HG03354 (cell line): ENCODE measurements around the gene CITED1.
"Not testable (repeated sequence)": the region's sequence is repeated elsewhere in the genome, so short reads cannot be mapped to it uniquely, and the experiment has no call there.

Experiments used
- ATAC-seq: cut with Tn5 transposase; IDR thresholded peaks from one replicate; pipeline ENCODE4 v1.9.1; 2021; ENCODE audit warnings: mild to moderate bottlenecking; ENCODE audit not compliant: unreplicated experiment, poor library complexity, severe bottlenecking

CITED1 gene, protein sequence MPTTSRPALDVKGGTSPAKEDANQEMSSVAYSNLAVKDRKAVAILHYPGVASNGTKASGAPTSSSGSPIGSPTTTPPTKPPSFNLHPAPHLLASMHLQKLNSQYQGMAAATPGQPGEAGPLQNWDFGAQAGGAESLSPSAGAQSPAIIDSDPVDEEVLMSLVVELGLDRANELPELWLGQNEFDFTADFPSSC

DNA sequence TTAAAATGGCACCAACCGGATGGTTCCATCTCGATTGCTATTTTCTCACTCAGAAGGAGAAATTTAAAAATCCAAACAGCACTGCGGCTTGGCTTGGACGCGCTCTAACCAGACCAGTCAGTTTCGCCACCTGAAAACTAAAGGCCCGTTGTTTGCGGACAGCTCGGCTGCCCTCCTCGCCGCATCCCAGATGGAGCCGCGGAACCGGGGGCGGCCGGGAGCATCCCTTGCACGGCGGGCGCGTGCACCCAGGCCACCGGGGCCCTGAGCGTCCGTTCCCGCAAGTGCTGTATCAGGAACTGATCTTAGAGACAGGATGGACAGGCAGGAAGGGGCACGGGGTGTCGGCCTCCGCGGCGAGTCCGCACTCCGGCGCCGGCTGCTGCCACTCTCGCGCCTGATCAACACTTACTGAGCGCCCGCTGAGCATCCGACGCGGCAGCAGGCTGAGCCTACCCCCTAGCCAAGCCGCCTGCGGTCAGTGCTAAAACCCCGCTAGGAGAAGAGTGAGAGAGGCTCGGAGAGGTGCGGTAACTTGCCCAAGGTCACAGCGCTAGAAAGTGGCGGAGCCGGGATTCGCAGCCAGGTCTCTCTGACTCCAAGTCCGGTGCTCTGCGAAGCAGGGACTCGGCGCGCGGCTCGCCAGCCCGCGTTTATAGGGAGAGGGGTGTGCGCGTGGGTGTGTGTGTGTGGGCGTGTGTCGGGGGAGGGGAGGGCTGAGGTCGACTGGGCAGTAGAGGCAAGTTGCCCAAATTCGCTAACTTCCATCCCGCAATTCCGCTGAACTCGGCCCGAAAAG lies at the start of gene CITED1:
TSS of gene CITED1 (minus strand) at position 629 of the 799 bp plus-strand sequence. CDS start 3,045 bp downstream, outside the sequence.
- ATAC-seq = no peak

DNA sequence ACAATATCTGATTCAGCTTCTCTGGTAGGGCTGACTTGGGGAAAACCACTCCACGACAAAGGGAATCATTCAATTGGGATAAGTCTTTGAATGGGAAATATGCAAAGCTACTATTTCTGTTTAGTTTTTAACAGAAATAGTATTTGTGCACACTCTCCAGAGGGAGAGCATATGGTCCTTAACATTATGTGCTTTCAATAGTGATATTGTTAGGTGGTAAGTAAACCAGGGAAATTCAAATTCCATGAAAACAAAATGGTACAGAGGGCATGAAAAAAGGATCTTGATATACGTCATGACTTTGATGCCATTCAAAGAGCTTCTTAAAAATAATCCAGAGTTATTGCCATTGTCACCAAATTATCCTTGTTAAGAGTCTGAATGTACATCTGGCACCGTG lies 47.1 kb upstream of the CITED1 start:
- ATAC-seq = no peak

DNA sequence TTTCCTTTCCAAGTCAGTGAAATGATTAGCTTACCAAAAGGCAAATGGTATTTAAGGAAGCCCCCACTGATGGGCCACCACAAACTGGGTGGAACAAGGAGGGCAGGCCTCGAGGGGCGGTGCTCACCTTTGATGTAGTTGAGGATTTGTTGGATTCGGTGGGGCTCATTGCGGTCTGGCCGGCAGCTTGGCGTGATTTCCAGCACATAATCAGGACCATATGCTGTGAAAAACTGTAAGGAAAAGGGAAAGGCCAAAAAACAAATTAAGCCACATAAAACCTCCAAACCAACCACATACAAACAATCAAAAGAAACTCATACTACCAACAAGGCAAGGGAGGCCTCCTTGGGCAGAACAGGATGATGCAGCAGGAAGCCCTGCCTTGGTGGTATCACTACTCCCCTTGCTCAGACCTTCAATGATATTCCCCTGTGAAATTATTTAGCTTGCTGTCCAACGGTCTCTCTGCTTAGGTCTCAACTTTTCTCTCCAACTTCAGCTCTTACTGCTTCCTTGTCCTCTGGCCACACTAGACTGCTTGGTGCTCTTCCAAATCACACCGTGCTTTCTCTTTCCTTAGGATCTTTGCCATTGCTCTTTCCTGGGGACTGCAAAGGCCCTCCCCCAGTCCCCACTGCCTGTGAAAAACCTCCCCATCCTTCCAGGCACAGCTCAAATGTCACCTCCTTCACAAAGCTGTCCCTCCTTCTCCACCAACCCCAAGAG lies 46.1 kb upstream of the CITED1 start:
- ATAC-seq = no peak

DNA sequence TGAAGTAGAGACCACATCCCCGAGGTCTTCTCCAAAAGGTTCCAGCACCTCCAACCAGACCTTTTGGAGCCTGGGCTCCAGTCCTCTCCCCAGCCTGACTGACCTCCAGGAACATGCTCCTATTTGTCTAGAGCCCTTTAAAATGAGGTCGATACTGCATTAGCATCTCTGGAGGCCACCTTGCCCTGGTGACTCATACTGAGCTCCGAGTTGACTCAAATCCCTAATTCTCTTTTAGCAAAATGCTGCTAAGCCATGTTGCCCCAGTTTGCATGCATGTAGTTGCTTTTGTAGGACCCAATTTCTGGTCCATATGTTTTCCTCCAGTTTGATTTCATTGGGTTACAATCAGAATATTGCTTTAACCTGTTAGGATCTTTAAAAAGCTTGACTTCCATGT lies 43.5 kb upstream of the CITED1 start:
- ATAC-seq = peak; percentile 84

DNA sequence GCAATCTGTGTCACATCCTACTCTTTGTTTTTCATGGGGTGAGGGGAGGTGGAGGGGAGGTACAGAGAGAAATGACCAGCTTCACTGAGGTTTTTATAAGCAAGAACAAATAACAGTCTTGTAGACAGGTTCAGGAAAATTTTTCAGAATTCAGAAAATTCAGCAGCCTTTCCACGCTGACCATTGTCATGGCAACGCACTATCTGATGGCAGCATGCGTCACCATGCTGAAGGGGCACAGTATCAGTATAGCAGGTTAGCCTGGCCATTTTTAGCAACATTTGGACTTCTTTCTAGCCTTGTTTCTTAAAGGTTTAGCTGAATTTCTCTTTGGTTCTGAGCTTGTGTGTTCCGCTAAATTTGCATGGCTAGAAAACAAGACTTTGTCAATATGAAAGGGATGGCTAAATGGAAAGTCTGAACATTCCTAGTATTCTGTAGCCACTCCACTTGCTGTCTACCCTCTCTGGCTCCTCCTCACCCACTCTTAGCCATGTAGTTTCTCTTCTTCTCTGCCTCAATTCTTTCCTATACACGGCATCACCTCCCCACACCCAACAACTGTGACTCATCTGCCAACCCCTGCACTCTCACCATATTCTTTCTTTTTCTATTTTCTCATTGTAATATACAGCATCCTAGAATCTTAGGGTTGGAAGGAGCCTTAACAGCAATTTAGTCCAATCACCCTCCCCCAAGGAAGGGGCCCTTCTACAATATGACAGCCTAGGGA lies 42.7 kb upstream of the CITED1 start:
- no peak for ATAC-seq

DNA sequence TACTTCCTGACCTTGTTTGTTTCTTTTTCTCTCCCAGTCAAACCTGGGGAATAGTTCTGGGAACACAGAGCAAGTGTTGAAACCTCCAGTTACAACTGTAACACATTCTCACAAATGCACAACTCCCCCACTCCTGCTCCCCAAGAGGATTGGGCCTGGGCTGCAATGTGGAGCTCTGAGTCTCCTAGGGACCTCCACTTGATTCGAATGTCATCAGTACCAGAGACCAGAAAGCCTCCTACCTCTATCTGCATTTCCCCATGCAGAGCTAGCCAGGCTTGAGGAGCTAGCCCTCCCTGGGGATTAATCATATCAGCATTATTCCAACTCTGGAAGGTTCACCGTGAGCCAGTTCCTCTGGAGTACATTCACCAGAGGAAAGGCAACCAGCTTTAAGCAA lies 41.7 kb upstream of the CITED1 start:
- no peak for ATAC-seq

DNA sequence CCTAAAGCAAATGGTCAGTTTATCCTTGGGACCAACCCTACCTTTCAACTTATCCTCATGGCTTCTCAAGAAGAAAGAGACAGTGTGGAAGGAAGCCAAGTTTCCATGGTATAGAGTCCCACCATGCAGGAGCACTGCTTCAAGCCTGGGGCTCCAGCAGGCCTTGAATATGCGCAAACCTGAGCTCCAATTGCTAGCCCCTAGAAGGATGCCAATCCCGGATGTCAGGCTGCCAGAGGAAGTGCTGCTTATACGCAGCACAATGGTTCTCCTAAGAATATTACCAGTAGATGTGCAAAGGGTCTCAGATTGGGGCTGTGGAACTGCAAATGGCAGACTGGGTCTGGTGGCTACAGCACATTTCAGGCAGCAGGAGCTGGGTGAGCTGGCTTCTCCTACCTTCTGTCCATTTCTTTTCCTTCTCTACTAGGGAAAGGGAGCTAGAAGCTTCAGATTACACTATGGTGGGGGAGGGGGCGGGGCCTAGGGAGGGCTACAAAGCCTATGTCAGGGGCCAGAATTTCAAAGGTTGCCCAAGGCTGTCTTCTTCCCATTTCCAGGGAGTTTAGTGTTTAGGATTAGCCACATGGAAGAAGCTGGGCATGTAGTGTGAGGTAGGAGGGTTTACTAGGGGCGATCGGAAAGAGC lies 40.7 kb upstream of the CITED1 start:
- ATAC-seq = no peak

DNA sequence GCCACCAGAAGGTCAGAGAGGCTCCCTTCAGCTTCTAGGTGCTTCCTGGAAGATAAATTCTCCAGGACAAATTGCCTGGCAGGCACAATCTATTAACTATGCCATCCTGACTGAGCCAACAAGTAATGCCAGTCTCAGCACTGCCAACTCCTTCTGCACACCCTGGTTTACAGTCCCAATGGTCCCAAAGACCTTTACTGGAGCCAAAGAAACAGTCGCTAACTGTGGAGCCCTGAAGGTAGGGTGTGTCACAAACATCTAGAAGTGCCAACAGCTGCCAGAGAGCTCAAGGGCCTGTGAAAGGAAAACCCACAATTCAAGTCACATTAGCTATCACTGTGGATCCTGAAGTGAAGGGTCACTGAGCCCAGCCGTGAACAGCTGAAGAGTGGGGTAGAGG lies 34.9 kb upstream of the CITED1 start:
- ATAC-seq = no peak

DNA sequence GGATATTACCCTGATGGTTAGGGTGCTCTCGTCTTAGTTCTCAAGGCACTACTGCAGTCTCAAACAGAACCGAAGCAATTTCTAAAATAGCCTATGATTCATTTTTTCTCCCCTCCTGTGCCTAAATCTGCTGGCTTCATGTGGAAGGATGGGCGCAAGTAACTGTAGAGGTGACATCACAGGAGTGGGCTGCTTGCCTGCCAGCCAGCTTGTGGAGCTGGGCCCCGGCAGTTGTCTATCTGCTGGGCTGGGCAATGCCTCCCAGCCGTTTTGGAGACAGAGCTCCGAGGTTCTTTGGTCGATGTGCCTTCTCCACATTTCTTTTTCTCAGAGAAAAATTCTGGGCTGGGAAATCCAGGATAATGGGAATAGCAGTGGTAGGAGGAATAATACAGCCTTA lies 34.3 kb upstream of the CITED1 start:
- no peak for ATAC-seq

DNA sequence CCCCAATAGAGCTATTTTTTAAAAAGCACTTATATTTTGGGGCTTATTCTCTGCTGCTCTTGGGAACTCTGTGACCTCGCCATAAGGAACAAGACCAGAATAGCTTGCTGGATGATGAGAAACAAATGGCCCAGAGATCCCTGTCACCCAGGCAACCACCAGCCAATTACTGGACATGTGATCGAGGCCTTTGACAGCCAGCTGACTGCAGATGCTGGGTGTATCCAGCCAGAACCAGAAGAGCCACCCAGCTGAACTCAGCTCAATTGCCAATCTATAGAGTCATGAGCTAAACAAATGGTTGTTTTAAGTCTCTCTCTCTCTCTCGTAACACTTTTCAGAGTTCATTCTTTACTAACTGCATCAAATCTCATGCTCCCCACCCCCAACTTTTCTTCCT lies 24.4 kb upstream of the CITED1 start:
- no peak for ATAC-seq

DNA sequence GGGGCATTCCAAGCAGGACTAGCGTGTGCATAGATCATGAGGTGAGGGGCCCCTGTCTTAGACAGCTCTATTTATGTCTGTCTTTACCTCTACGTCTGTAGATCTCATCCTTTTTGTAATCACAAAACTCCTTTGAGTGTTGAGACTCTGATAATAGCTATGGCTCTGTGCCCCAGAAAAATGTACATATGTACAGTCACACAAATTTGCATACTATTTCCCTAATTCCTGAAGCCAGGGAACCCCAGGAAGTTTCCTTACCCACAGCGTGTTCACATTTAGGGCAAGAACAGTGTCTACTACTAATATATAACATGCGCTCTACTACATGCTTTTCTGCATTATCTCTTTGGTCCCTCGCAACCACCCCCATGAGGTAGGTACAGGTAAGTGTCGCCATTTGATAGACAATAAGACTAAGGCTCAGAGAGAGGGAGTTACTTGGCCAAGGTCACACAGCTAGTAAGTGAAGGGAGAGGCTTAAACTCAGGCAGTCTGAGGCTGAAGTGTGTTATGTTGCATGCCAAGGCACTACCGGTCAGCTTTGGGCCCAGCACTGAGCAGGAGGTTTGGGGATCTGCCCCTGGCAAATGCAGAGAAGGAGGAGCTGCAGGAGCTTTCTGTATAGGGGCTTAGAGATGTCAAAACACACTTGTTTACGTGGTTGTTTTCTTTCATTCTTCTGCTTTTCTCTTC lies 21.0 kb upstream of the CITED1 start:
- ATAC-seq = no peak

DNA sequence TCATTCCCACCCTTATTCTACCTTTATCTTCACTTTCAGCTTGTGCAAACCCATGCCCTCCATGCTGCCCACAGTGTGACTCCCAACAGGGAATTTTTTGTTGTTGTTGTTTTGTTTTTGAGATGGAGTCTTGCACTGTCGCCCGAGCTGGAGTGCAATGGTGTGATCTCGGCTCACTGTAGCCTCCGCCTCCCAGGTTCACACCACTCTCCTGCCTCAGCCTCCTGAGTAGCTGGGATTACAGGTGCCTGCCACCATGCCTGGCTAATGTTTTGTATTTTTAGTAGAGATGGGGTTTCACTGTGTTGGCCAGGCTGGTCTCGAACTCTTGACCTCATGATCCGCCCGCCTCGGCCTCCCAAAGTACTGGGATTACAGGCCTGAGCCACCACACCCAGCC lies 13.9 kb upstream of the CITED1 start:
- ATAC-seq = not testable (repeated sequence)

DNA sequence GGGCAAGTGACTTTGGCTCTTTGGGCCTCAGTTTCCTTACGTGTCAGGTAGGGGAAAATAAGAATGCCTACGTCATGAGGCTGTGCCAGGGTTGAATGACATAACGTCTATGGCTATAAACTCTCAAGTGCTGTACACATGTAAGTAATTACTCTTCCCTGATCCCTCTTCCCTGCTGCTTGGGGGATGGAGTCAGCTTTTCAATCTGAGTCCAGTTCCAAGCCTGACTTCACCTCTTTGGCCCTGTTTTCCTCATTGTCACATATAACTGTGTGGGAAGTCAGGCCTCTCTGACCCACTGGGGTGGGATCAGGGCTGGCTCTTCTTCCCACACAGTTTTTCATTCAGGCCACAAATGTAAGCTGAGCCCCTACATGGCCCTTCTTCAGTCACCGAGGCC lies 11.4 kb upstream of the CITED1 start:
- no peak for ATAC-seq

DNA sequence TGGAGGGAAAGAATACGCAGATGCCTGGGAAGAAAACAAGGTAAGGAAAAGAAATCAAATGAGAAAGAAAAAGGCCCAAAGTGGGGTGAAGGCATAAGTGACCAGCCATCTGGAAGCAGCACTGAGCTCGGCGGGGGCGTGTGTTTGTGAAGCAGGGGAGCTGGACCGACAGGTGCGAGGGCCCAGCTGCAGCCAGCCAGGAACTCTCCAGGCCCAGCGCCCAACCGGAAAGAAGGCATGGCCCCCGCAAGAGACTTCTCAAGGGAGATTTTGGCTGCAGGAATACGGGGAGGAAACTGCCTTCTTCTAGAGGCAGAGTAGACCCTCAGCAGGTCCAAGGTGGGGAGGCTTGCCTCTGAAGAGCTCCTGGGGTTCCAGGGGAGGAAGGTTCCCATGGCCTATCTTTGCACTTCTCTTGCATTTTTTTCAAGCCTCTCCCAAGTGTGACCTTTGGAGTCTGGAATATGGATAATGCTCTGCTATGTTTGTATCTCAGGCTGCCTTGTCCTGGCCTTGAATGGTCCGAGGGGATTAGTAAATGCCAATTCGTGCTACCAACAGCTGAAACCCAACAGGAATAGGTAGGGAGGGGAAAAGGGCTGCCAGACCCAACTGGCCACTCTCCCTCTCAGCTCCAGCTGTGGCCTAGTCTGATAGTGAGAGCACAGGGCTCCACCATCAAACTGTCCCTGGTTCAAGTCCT lies 10.8 kb upstream of the CITED1 start:
- ATAC-seq = no peak

DNA sequence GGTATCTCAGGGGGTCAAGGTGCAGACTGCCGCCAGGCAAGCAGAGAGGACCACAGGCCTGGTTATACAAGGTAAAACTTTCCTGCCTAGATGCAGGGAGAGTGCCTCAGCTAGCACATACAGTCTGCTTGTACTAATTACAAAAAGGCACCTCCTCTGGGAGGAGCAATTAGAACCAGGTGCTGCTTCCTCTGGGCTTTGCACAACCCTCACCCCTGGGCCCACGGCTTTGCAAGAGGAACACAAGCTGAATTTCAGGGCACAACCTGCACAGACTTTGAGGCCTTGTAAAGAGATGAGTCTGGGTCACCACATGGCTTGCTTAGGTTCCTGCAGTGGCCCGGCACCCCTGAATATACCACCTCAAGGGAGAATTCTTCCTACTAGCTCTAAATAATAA lies 9.2 kb upstream of the CITED1 start:
- ATAC-seq = no peak

DNA sequence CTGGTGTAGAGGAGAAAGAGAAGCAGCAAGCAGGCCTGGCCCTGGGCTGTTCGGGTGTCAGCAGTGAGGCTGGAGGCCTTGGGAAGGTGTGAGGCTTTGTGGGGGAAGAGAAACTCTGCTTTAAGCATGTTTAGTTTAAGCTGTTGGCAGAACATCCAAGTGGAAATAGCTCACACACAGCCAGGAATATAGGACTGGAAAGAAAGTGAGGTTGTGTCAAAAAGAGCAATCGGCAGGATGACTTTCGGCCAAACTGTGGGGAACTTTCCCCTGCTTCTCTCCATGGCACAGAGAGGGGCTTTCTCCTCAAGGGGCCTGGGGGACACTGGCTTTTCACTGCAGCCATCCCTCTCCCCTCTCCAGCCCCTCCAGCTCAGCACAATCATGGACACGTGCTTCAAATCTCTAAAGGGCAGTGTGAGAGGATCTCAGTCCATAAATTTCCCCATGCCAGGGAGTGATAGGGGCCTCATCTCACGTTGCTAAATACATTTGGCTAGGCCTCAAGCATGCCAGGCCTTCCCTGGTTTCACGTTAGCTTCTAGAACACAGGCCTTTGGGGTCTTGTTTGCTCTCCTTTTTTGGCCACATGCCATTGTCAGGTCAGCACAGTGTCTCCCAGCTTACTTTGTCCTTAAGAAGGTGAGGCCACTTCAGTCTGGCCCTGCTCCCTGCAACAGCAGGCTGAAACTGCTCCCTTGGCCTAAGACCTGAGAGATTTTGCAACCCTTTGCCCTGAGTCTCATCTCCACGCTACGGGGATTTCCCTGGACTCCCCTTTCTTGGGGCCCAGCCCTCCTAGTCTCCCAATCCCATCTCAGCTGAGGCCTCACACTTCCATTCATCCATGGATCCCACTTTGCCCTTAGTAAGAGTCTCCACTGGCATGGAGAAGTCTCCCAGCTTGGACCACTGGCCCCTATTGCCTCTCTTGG lies 8.3 kb upstream of the CITED1 start:
- ATAC-seq = no peak

DNA sequence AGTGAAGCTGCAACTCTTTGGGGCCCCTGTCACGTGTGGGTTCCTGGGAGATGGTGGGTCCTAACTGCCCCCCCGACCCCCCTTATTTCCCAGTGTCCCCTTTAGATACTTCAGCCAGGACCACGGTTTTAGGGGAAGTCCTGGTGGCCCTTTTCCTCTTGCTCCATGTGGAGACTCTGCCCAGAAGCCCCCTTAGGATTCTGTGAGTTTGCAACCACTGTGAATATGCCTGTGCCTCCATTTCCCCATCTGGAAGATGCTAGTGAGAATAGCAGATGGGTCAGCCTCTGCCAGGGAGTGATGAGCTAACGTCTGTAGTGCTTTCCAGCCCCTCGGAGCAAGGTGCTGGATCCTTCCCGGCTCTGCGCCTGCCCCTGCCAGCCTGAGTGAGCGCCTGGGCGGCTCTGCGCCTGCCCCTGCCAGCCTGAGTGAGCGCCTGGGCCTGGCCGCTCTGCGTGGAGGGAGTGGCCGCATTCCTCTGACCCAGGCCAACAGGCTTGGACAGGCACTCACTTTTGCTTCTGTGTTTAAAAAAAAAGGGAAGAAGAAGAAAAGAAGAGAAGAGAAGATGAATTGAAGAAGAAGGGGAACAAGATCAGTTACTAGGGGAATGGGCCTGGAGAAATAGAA lies 6.7 kb upstream of the CITED1 start:
- ATAC-seq = no peak
